HEK293 (cell line): ENCODE results near the gene NRGN.

ENCODE experiments used
- CTCF ChIA-PET: fragments of 350-600 bp; formaldehyde crosslinking; extraction: SDS; loops from one replicate; lab custom pipeline; 2021; ENCODE audit warnings: antibody characterized with exemption; lab: Yijun Ruan, JAX
- POLR2A ChIA-PET: fragments of 300-600 bp; formaldehyde crosslinking; extraction: SDS; loops from one replicate; lab custom pipeline; 2020; ENCODE audit warnings: antibody characterized with exemption, inconsistent platforms; lab: Yijun Ruan, JAX
- H3K27ac ChIP-seq: fragments of 200-500 bp; sonication (Bioruptor generic); 2 replicates; pipeline ENCODE4 v1.5.1; 2014; ENCODE audit warnings: low read depth, low read length, control low read depth, inconsistent platforms; ENCODE audit errors: extremely low read depth
- H3K36me3 ChIP-seq, 2 experiments: fragments of 200-500 bp in 1 of 2; sonication (Bioruptor generic) in 1 of 2; 1 replicate in 1 of 2; 2 replicates in 1 of 2; pipeline ENCODE4 v1.5.1; 2014 to 2017; ENCODE audit warnings: inconsistent platforms in 2 of 2, low read length in 2 of 2; ENCODE audit not compliant: control insufficient read depth in 2 of 2, insufficient read depth in 1 of 2
- H3K4me1 ChIP-seq: fragments of 200-500 bp; sonication (Bioruptor generic); 2 replicates; pipeline ENCODE4 v1.5.1; 2014; ENCODE audit warnings: mild to moderate bottlenecking, low read length, inconsistent platforms; ENCODE audit not compliant: control insufficient read depth, insufficient read depth
- H3K4me3 ChIP-seq: 2 replicates; pipeline ENCODE4 v1.5.1; 2011; ENCODE audit warnings: low read depth, mild to moderate bottlenecking, control low read depth, low read length, moderate library complexity
- H3K9me3 ChIP-seq: fragments of 200-500 bp; sonication (Bioruptor generic); 2 replicates; pipeline ENCODE4 v1.5.1; 2014; ENCODE audit warnings: low read depth, low read length, inconsistent platforms; ENCODE audit not compliant: control insufficient read depth, insufficient read depth
- HOXC10 ChIP-seq: sonication (generic); formaldehyde crosslinking; IDR thresholded peaks from 2 replicates; pipeline ENCODE4 v1.8.1; 2023; ENCODE audit warnings: mild to moderate bottlenecking, missing genetic modification reagents
- PBX3 ChIP-seq: sonication (generic); formaldehyde crosslinking; IDR thresholded peaks from 2 replicates; pipeline ENCODE4 v1.8.1; 2022; ENCODE audit warnings: mild to moderate bottlenecking, moderate library complexity, missing genetic modification reagents
- SP2 ChIP-seq: fragments of 450-650 bp; formaldehyde crosslinking; IDR thresholded peaks from 2 replicates; pipeline ENCODE4 v1.5.1; 2016; ENCODE audit warnings: missing biosample characterization, missing genetic modification characterization
- ZBTB20 ChIP-seq: fragments of 450-650 bp; formaldehyde crosslinking; IDR thresholded peaks from 2 replicates; pipeline ENCODE4 v1.5.1; 2016; ENCODE audit warnings: missing biosample characterization, missing genetic modification characterization
- ZFHX2 ChIP-seq: fragments of 450-650 bp; formaldehyde crosslinking; conservative IDR thresholded peaks from 2 replicates; pipeline ENCODE4 v1.5.1; 2016; ENCODE audit warnings: missing biosample characterization, missing genetic modification characterization
- ZFP41 ChIP-seq: fragments of 450-650 bp; formaldehyde crosslinking; IDR thresholded peaks from 2 replicates; pipeline ENCODE4 v1.5.1; 2016; ENCODE audit warnings: missing biosample characterization, missing genetic modification characterization, borderline replicate concordance
- ZIC2 ChIP-seq: fragments of 450-650 bp; formaldehyde crosslinking; IDR thresholded peaks from 2 replicates; pipeline ENCODE4 v1.5.1; 2016; ENCODE audit warnings: missing biosample characterization, missing genetic modification characterization
- ZNF112 ChIP-seq: fragments of 450-650 bp; formaldehyde crosslinking; IDR thresholded peaks from 2 replicates; pipeline ENCODE4 v1.5.0; 2017; ENCODE audit warnings: missing biosample characterization, missing genetic modification characterization
- ZNF157 ChIP-seq: fragments of 450-650 bp; formaldehyde crosslinking; IDR thresholded peaks from 2 replicates; pipeline ENCODE4 v1.5.1; 2016; ENCODE audit warnings: missing biosample characterization, missing genetic modification characterization
- ZNF174 ChIP-seq: fragments of 450-650 bp; formaldehyde crosslinking; IDR thresholded peaks from 2 replicates; pipeline ENCODE4 v1.5.0; 2017; ENCODE audit warnings: missing biosample characterization, mild to moderate bottlenecking, missing genetic modification characterization
- ZNF214 ChIP-seq: fragments of 450-650 bp; formaldehyde crosslinking; IDR thresholded peaks from 2 replicates; pipeline ENCODE4 v1.5.1; 2017; ENCODE audit warnings: missing biosample characterization, mild to moderate bottlenecking, missing genetic modification characterization, borderline replicate concordance
- ZNF223 ChIP-seq: fragments of 450-650 bp; formaldehyde crosslinking; IDR thresholded peaks from 2 replicates; pipeline ENCODE4 v1.5.1; 2016; ENCODE audit warnings: missing biosample characterization, missing genetic modification characterization
- ZNF26 ChIP-seq: fragments of 450-650 bp; formaldehyde crosslinking; IDR thresholded peaks from 2 replicates; pipeline ENCODE4 v1.5.1; 2016; ENCODE audit warnings: missing biosample characterization, missing genetic modification characterization
- ZNF292 ChIP-seq: fragments of 450-650 bp; formaldehyde crosslinking; IDR thresholded peaks from 2 replicates; pipeline ENCODE4 v1.5.1; 2016; ENCODE audit warnings: low read depth, missing biosample characterization, missing genetic modification characterization, borderline replicate concordance
- ZNF350 ChIP-seq: fragments of 450-650 bp; formaldehyde crosslinking; IDR thresholded peaks from 2 replicates; pipeline ENCODE4 v1.5.0; 2017; ENCODE audit warnings: missing biosample characterization, mild to moderate bottlenecking, missing genetic modification characterization
- ZNF549 ChIP-seq: fragments of 450-650 bp; IDR thresholded peaks from 2 replicates; pipeline ENCODE4 v1.5.1; 2018; ENCODE audit warnings: missing biosample characterization, missing genetic modification characterization, mild to moderate bottlenecking, inconsistent platforms, moderate library complexity
- ZNF558 ChIP-seq: fragments of 450-650 bp; formaldehyde crosslinking; IDR thresholded peaks from 2 replicates; pipeline ENCODE4 v1.5.1; 2016; ENCODE audit warnings: missing biosample characterization, missing genetic modification characterization
- ZNF571 ChIP-seq: fragments of 450-650 bp; formaldehyde crosslinking; IDR thresholded peaks from 2 replicates; pipeline ENCODE4 v1.5.0; 2017; ENCODE audit warnings: missing biosample characterization, missing genetic modification characterization
- ZNF585B ChIP-seq: fragments of 450-650 bp; formaldehyde crosslinking; IDR thresholded peaks from 2 replicates; pipeline ENCODE4 v1.5.1; 2016; ENCODE audit warnings: missing biosample characterization, missing genetic modification characterization
- ZNF768 ChIP-seq: fragments of 450-650 bp; formaldehyde crosslinking; IDR thresholded peaks from 2 replicates; pipeline ENCODE4 v1.5.1; 2018; ENCODE audit warnings: missing biosample characterization, mild to moderate bottlenecking, missing genetic modification characterization
- ZSCAN16 ChIP-seq: fragments of 450-650 bp; formaldehyde crosslinking; IDR thresholded peaks from 2 replicates; pipeline ENCODE4 v1.5.1; 2016; ENCODE audit warnings: missing biosample characterization, missing genetic modification characterization
- TF ChIP-seq, protein P1 (sequence below): fragments of 450-650 bp; formaldehyde crosslinking; IDR thresholded peaks from 2 replicates; pipeline ENCODE4 v1.5.1; 2016; ENCODE audit warnings: missing biosample characterization, missing genetic modification characterization
- TF ChIP-seq, protein P2 (sequence below): fragments of 450-650 bp; formaldehyde crosslinking; optimal IDR thresholded peaks from 2 replicates; pipeline ENCODE3; 2016; ENCODE audit warnings: missing biosample characterization, mild to moderate bottlenecking, missing genetic modification characterization
- TF ChIP-seq, protein P3 (sequence below): fragments of 450-650 bp; formaldehyde crosslinking; conservative IDR thresholded peaks from 2 replicates; pipeline ENCODE4 v1.5.1; 2016; ENCODE audit warnings: low read depth, missing biosample characterization, missing genetic modification characterization

Gene NRGN

GRCh38 chr11:124729571-124729970 is 10.2 kb upstream of the NRGN start:
- no peak for TF ChIP-seq ZNF174 (tag by site-specific recombination)
- TF ChIP-seq ZIC2 (tag by site-specific recombination), result no peak
- TF ChIP-seq, protein P1, sequence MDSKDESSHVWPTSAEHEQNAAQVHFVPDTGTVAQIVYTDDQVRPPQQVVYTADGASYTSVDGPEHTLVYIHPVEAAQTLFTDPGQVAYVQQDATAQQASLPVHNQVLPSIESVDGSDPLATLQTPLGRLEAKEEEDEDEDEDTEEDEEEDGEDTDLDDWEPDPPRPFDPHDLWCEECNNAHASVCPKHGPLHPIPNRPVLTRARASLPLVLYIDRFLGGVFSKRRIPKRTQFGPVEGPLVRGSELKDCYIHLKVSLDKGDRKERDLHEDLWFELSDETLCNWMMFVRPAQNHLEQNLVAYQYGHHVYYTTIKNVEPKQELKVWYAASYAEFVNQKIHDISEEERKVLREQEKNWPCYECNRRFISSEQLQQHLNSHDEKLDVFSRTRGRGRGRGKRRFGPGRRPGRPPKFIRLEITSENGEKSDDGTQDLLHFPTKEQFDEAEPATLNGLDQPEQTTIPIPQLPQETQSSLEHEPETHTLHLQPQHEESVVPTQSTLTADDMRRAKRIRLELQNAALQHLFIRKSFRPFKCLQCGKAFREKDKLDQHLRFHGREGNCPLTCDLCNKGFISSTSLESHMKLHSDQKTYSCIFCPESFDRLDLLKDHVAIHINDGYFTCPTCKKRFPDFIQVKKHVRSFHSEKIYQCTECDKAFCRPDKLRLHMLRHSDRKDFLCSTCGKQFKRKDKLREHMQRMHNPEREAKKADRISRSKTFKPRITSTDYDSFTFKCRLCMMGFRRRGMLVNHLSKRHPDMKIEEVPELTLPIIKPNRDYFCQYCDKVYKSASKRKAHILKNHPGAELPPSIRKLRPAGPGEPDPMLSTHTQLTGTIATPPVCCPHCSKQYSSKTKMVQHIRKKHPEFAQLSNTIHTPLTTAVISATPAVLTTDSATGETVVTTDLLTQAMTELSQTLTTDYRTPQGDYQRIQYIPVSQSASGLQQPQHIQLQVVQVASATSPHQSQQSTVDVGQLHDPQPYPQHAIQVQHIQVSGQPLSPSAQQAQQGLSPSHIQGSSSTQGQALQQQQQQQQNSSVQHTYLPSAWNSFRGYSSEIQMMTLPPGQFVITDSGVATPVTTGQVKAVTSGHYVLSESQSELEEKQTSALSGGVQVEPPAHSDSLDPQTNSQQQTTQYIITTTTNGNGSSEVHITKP, result no peak
- no peak for TF ChIP-seq ZFP41 (tag by site-specific recombination)
- TF ChIP-seq ZNF571 (tag by site-specific recombination), result no peak
- TF ChIP-seq HOXC10 (CRISPR knock-in tag), result no peak
- TF ChIP-seq ZFHX2, result no peak
- TF ChIP-seq SP2 (tag by site-specific recombination), result no peak
- no peak for TF ChIP-seq ZNF585B (tag by site-specific recombination)
- TF ChIP-seq, protein P2, sequence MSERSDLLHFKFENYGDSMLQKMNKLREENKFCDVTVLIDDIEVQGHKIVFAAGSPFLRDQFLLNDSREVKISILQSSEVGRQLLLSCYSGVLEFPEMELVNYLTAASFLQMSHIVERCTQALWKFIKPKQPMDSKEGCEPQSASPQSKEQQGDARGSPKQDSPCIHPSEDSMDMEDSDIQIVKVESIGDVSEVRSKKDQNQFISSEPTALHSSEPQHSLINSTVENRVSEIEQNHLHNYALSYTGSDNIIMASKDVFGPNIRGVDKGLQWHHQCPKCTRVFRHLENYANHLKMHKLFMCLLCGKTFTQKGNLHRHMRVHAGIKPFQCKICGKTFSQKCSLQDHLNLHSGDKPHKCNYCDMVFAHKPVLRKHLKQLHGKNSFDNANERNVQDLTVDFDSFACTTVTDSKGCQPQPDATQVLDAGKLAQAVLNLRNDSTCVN, result no peak
- TF ChIP-seq ZNF26 (tag by site-specific recombination), result no peak
- H3K4me3 ChIP-seq, result no peak overlapping the region
- H3K36me3 ChIP-seq, result no peaks in the 10 kb centered on the region
- ChIA-PET POLR2A (no interaction called here), CTCF (interaction anchor here (2.8 kb wide), 1 partner anchor 61 kb away, joined by 8 read pairs; no protein-coding TSS in a partner anchor)
- H3K4me1 ChIP-seq, result peaks cover 3% of the 10 kb centered on the region; the same call in 1 of the 2 replicates
- no peaks in the 10 kb centered on the region for H3K9me3 ChIP-seq
- no peak overlapping the region for H3K27ac ChIP-seq

DNA sequence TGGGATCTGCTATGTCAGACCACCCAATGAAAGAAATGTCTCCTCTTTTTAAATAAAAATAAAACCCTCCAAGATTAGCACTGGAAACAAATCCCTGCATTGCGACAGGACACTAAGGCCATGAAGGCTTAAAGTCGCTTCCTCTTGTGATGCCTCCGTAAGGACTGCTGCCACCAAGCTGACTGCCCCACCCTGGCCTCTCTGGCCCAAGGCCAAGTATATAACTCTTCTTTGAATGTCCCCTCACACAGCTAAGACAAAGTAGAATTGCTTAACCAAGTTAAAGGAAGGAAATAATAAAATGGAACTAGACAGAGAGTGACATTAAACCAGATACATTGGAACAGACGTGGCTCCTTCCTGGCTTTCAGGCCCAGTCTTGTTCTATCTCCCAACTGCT is 7.5 kb upstream of the NRGN start:
- CTCF ChIA-PET, result interaction anchor here (0.9 kb wide), 1 partner anchor 15 kb away, joined by 3 read pairs; no protein-coding TSS in a partner anchor
- Histone ChIP-seq H3K4me3 (no peak overlapping the region), H3K27ac (no peak overlapping the region), H3K9me3 (no peaks in the 10 kb centered on the region), H3K4me1 (no peaks in the 10 kb centered on the region), H3K36me3 (no peaks in the 10 kb centered on the region)
- POLR2A ChIA-PET, result no interaction called here
- TF ChIP-seq ZNF223, result no peak
- no peak for TF ChIP-seq ZSCAN16 (tag by site-specific recombination)
- no peak for TF ChIP-seq ZBTB20 (tag by site-specific recombination)
- TF ChIP-seq PBX3 (CRISPR knock-in tag), result no peak
- no peak for TF ChIP-seq ZNF768 (tag by site-specific recombination)
- TF ChIP-seq, protein P3, sequence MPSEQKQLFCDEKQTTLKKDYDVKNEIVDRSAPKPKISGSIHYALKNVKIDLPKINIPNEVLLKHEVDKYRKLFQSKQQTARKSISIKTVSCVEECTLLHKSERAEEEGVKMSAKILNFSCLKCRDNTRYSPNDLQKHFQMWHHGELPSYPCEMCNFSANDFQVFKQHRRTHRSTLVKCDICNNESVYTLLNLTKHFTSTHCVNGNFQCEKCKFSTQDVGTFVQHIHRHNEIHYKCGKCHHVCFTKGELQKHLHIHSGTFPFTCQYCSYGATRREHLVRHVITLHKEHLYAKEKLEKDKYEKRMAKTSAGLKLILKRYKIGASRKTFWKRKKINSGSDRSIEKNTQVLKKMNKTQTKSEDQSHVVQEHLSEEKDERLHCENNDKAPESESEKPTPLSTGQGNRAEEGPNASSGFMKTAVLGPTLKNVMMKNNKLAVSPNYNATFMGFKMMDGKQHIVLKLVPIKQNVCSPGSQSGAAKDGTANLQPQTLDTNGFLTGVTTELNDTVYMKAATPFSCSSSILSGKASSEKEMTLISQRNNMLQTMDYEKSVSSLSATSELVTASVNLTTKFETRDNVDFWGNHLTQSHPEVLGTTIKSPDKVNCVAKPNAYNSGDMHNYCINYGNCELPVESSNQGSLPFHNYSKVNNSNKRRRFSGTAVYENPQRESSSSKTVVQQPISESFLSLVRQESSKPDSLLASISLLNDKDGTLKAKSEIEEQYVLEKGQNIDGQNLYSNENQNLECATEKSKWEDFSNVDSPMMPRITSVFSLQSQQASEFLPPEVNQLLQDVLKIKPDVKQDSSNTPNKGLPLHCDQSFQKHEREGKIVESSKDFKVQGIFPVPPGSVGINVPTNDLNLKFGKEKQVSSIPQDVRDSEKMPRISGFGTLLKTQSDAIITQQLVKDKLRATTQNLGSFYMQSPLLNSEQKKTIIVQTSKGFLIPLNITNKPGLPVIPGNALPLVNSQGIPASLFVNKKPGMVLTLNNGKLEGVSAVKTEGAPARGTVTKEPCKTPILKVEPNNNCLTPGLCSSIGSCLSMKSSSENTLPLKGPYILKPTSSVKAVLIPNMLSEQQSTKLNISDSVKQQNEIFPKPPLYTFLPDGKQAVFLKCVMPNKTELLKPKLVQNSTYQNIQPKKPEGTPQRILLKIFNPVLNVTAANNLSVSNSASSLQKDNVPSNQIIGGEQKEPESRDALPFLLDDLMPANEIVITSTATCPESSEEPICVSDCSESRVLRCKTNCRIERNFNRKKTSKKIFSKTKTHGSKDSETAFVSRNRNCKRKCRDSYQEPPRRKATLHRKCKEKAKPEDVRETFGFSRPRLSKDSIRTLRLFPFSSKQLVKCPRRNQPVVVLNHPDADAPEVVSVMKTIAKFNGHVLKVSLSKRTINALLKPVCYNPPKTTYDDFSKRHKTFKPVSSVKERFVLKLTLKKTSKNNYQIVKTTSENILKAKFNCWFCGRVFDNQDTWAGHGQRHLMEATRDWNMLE, result no peak
- TF ChIP-seq ZNF549, result no peak
- TF ChIP-seq ZNF112 (tag by site-specific recombination), result no peak
- TF ChIP-seq ZNF558, result no peak
- TF ChIP-seq ZNF350 (tag by site-specific recombination), result no peak
- no peak for TF ChIP-seq ZNF157
- no peak for TF ChIP-seq ZNF292 (tag by site-specific recombination)
- no peak for TF ChIP-seq ZNF214 (tag by site-specific recombination)
